Nephron (organoid): ENCODE results near the gene DDA1.
"Not testable (repeated sequence)": the region's sequence is repeated elsewhere in the genome, so short reads cannot be mapped to it uniquely, and the experiment has no call there.

Source experiments
- H3K27ac Mint-ChIP-seq, 3 experiments: 2 replicates each; pipeline ENCODE4 v1.8.0; 2020; ENCODE audit warnings: mixed read lengths in 3 of 3, mild to moderate bottlenecking in 2 of 3, moderate library complexity in 1 of 3
- H3K27me3 Mint-ChIP-seq: 2 replicates; pipeline ENCODE4 v1.8.0; 2021; ENCODE audit warnings: low read depth, mild to moderate bottlenecking, moderate library complexity, mixed read lengths
- H3K36me3 Mint-ChIP-seq: 2 replicates; pipeline ENCODE4 v1.8.0; 2020; ENCODE audit warnings: low read depth, mixed read lengths
- H3K4me1 Mint-ChIP-seq: 2 replicates; pipeline ENCODE4 v1.8.0; 2020; ENCODE audit warnings: mixed read lengths
- H3K4me3 Mint-ChIP-seq, 3 experiments: 2 replicates each; pipeline ENCODE4 v1.8.0; 2020; ENCODE audit warnings: mild to moderate bottlenecking in 3 of 3, mixed read lengths in 3 of 3, moderate library complexity in 2 of 3
- H3K9me3 Mint-ChIP-seq: 2 replicates; pipeline ENCODE4 v1.8.0; 2020; ENCODE audit warnings: mixed read lengths
- CTCF ChIP-seq, 3 experiments: fragments of 200-600 bp; sonication (generic); IDR thresholded peaks; one replicate each; pipeline ENCODE4 v1.5.0; 2021; ENCODE audit warnings: antibody characterized with exemption in 3 of 3; ENCODE audit not compliant: unreplicated experiment in 3 of 3

Gene DDA1

DNA sequence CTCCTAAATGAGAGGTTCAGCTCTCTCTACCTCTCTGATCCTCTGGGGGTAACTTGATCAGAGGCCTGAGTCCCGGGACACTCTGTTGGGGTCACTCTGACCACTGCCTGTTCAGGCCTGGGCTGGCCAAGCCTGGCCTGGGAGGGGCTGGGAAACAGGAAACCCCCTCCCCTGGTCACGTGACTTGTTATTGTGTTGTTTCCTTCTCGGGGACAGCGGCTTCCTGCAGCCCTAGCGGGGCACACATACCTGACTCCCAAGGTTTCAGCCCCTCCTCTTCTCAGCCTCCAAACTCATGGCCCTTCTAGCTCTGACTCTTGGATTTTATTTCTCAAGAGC is 44.8 kb upstream of the DDA1 start, which contains the start of gene USHBP1:
Gene USHBP1 (minus strand): TSS at position 105 of the 339 bp plus-strand sequence. CDS start 446 bp downstream, outside the sequence.
- Mint-ChIP-seq H3K4me1 (peaks cover 14% of the 10 kb centered on the region), H3K27me3 (no peaks in the 10 kb centered on the region), H3K4me3 (peak within 1 kb of the TSS in 1 of 3 experiments; percentile 52), H3K27ac (peak within 1 kb of the TSS; percentile 43 to 69 (median 49)), H3K36me3 (peaks cover 7% of the 10 kb centered on the region), H3K9me3 (no peaks in the 10 kb centered on the region)
- no peak for TF ChIP-seq CTCF (IDR thresholded peaks at IDR 0.05; ENCODE audit: unreplicated experiment in 3 of 3)

GRCh38 chr19:17266026-17266425 is 43.3 kb upstream of the DDA1 start:
- no peak overlapping the region for H3K4me3 Mint-ChIP-seq
- H3K9me3 Mint-ChIP-seq: no peaks in the 10 kb centered on the region
- H3K27ac Mint-ChIP-seq: no peak overlapping the region
- H3K36me3 Mint-ChIP-seq: peaks cover 13% of the 10 kb centered on the region
- H3K4me1 Mint-ChIP-seq: peaks cover 14% of the 10 kb centered on the region
- H3K27me3 Mint-ChIP-seq: no peaks in the 10 kb centered on the region
- TF ChIP-seq CTCF (IDR thresholded peaks at IDR 0.05; ENCODE audit: unreplicated experiment in 3 of 3): no peak

GRCh38 chr19:17266589-17266974 is 42.8 kb upstream of the DDA1 start:
- Mint-ChIP-seq H3K4me1 (peaks cover 14% of the 10 kb centered on the region), H3K27me3 (no peaks in the 10 kb centered on the region), H3K27ac (peak overlapping the region; percentile 15 to 74 (median 61)), H3K9me3 (no peaks in the 10 kb centered on the region), H3K36me3 (peaks cover 18% of the 10 kb centered on the region), H3K4me3 (peak overlapping the region; percentile 84 to 86 (median 85))
- TF ChIP-seq CTCF (IDR thresholded peaks at IDR 0.05; ENCODE audit: unreplicated experiment in 3 of 3): no peak

- peaks cover 20% of the 10 kb centered on the region for H3K36me3 Mint-ChIP-seq
- TF ChIP-seq CTCF (IDR thresholded peaks at IDR 0.05; ENCODE audit: unreplicated experiment in 3 of 3): no peak
- H3K4me3 Mint-ChIP-seq: peak within 1 kb of the TSS; percentile 84 to 86 (median 85)
- no peaks in the 10 kb centered on the region for H3K9me3 Mint-ChIP-seq
- peak within 1 kb of the TSS; percentile 15 to 74 (median 61) for H3K27ac Mint-ChIP-seq
- no peaks in the 10 kb centered on the region for H3K27me3 Mint-ChIP-seq
- H3K4me1 Mint-ChIP-seq: peaks cover 14% of the 10 kb centered on the region
Measured at GRCh38 chr19:17266975-17267788, 42.2 kb upstream of the DDA1 start, which contains the start of gene BABAM1. BABAM1 (plus strand) TSS chr19:17267443; CDS start chr19:17268807, 1,364 bp downstream.

DNA sequence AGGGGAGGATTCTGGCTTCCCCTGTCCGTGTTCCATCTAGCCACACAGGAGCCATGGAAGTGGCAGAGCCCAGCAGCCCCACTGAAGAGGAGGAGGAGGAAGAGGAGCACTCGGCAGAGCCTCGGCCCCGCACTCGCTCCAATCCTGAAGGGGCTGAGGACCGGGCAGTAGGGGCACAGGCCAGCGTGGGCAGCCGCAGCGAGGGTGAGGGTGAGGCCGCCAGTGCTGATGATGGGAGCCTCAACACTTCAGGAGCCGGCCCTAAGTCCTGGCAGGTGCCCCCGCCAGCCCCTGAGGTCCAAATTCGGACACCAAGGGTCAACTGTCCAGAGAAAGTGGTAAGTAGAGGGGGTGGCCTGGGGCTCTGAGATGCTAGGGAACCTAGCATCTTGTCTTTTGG is 40.6 kb upstream of the DDA1 start:
- H3K27me3 Mint-ChIP-seq: no peaks in the 10 kb centered on the region
- H3K36me3 Mint-ChIP-seq: peaks cover 21% of the 10 kb centered on the region
- no peak for TF ChIP-seq CTCF (IDR thresholded peaks at IDR 0.05; ENCODE audit: unreplicated experiment in 3 of 3)
- H3K27ac Mint-ChIP-seq: no peak overlapping the region
- H3K9me3 Mint-ChIP-seq: no peaks in the 10 kb centered on the region
- peaks cover 14% of the 10 kb centered on the region for H3K4me1 Mint-ChIP-seq
- H3K4me3 Mint-ChIP-seq: peak overlapping the region; percentile 69 to 86 (median 85)

DNA sequence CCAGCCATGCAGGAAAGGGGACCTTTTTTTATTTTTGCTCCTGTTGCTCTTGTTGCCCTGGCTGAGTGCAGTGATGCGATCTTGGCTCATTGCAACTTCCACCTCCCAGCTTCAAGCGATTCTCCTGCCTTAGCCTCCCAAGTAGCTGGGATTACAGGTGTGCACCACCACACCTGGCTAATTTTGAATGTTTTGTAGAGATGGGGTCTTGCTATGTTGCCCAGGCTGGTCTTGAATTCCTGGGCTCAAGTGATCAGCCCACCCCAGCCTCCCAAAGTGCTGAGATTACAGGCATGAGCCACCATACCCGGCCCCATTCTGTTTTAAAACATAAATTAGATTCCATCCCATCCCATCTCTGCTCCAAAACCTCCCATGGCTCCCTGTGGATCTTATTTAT is 34.5 kb upstream of the DDA1 start:
- peaks cover 54% of the 10 kb centered on the region for H3K36me3 Mint-ChIP-seq
- not testable (repeated sequence) for H3K4me3 Mint-ChIP-seq, H3K27me3 Mint-ChIP-seq

More for the DNA sequence above, 34.5 kb upstream of the DDA1 start:
- not testable (repeated sequence) for H3K9me3 Mint-ChIP-seq, H3K4me1 Mint-ChIP-seq, H3K27ac Mint-ChIP-seq
